Fibroblast of skin of left biceps (primary cell): ENCODE measurements around the gene ACOX2.
"Not testable (repeated sequence)": the region's sequence is repeated elsewhere in the genome, so short reads cannot be mapped to it uniquely, and the experiment has no call there.

Experiments
- DNase-seq, 2 experiments: peaks; one replicate each; pipeline ENCODE4 v3.0.0-alpha.2; 2013; ENCODE audit warnings: low read depth in 2 of 2

The ACOX2 gene

DNA sequence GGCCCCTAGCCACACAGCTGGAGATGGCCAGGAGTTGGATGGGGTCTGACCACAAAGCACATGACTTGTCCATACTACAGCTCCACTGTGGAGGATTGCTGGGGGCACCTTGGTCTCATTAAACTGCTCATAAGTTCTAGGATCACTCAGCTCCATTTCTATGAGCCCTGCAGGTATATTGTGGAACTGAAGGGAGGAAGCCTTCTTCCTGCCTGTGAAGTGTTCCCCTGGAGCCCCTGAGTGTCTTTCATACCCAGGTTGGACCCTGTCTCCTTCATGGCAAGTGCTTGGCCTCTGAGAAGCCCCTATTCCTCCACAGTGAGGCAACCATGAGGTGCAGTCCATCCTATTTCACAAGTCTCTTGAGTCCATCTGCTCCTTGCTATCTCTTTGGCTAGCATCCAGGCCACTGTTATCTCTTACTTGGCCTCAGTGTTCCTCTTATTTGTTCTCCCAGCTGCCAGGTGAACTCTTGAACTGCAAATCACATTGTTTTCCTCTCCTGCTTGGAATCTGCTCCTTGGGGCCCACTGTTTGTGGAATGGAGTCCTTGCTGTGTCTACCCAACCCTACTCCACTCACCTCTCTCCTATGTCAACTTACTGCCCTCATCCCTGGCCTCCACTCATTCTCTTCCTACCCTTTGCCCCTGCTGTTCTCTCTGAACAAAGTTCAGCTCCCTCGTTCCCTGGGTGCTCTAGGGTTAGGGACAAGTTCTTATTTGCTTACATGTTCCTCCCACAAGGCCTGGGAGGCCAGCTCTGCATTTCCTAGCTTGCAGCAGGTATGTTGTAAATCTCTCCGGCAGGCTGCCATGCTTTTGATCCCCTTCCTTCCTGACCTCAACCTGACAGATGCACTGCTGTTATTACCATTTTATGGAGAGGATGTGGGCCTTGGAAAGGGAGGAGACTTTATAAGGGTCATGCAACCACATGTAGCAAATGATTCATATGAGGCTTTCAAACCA lies 1.2 kb downstream of the ACOX2 start:
- DNase-seq, result no peak

DNA sequence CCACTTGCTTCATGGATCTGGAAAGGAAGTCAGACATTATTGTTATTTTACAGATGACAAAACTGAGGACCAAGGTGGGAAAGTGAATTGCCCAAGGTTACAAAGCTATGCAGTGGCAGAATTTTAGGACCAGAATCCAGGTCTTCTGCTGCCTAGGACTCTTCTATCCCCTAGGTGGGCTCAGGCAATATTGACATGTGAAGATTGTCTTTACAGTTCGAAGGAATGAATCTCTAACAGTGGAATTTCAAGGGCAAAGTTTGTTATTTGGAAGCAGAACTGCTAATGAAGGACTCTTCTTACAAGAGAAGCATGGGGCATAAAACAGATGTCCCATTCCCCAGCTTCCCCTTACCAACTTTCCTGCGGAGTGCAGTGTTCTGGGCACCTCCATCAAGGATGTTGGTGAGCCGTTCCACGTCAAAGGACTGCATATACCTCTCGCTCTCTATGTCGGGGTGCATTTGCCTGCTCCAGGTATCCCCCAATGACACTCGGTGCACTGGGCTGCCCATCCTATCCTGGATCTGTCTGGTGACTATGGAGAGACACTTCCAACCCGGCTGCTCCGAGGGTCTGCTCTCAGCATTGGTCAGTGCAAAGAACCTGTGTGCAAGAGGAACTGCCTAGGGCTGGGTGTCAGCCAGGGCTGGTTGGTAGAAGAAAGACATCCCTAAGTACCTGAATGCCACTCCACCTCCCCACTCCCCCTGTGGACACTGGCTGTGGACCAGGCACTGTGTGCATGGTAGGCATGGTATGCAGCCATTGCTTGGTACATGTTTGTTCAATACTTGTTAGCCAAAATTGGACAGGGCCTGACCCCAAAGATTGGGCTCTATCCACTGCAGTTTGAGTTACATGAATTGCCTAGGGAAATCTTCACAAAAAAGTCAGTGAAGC lies 2.1 kb downstream of the ACOX2 start:
- DNase-seq, result no peak

DNA sequence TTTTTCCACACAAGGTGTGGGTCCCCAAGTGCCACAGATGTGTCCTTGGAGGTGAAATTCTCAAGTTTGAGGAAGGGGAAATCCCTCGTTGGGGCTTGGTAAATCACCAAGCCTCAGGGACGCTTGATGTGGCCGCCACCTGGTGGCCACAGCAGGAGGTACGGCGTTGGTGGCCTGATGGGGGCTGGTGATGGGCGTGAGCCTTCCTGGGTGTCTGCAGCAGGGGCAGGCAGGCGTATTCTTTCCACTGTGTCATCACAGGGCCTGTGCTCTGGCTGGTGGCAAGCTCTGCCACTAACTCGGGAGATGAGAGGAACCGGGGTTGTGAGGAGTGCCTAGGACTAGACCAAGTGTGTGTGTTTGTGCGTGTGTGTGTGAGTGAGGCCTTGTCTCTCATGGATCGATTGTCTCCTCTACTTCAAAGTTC lies 4.2 kb downstream of the ACOX2 start:
- DNase-seq, result peak; percentile 18 to 19

DNA sequence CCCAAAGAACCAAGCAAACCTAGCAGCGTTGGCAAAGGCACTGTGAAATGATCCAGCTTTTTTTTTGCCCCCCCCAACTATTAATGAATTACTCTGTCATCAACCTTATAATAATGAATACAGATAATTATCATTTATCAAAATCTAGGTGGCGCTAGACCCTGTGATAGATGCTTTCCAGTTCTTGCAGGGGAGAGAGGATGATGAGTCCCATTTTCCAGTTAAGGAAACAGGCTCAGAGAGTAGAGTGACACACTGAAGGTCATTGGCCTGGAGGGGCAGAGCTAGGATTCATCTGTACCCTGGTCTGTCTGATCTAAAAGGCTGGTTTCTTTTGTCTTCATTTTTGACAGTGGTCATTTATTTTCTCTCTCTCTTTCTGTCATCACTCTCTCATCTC lies 5.0 kb downstream of the ACOX2 start:
- DNase-seq, result no peak

DNA sequence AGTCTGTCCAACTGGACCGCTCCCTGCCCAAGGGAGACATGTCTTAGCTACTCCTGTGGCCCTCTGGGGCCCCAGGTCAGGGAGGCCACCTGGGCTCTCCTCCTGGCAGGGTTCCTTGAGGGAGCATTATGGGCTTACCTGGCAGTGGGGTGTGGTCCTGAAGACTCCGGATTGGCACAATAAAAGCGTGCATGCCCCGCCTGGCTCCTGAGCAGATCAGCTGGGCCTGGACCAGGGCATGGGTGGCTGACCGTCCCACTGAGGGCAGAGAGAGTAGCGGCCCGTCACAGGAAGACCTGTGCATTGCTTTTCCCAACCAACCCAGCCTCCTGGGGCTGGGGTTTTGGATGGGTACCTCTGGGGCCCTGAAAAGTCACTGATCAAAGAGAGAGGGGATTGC lies 5.4 kb downstream of the ACOX2 start:
- no peak for DNase-seq

DNA sequence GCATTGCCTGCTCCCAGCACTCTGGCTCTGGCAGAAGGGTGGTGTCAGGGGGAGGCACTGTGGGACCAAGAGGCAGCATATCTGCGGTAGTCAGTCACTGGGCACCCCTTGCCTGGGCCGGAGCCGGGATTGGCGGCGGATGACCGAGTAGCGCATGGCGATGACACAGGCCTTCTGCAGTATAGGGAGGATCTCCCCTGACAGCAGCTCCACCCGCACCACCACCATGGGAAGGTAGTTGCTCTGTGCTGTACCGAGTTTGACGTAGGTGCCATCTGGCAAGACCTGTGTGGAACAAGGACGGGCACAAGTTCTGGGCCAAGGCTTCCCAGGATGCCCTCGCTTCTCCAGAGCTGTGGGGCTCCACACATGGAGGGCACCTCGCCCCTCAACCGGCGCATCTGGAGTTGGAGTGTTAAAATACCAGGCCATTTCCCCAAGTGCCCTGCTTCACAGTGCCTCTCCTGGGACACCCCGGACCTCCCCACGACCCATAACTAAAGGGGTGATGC lies 6.6 kb downstream of the ACOX2 start:
- no peak for DNase-seq

DNA sequence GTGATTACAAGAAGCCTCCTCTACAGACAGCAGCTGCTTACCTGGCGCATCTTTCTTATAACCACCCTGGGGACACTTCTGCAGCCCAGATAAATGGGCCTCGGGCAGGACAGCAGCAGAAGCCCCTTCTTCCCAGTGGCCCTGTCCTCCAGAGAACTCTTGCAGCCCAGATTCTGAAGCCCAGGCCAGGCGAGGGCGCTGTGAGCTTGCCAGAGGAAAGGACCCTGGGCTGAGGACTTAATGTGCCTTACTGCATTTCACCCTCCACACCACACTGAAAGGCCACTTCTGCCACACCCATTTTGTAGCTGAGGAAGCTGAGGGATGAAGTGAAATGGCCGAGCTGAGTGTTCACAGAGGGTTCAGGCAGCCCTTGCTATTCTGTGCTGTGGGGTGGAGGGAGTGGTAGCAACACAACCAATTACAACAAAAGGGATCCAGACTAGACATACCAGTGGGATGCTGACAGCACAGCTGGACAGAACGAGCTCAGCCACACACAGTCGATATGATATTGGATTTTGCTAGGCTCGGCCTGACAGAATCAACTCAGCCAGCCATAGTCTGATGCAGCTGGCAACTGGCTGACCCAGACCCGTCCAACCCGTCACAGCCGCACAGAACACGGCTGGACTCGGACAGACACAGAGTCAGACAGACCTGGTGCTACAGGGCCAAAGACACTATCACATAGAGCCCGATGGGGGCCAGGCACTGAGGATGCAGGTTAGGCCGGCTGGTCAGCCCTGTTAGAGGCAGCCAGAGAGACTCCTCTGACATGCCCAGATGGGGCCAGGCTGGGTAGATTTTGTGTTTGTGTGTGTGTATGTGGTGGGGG lies 7.3 kb downstream of the ACOX2 start:
- no peak for DNase-seq

DNA sequence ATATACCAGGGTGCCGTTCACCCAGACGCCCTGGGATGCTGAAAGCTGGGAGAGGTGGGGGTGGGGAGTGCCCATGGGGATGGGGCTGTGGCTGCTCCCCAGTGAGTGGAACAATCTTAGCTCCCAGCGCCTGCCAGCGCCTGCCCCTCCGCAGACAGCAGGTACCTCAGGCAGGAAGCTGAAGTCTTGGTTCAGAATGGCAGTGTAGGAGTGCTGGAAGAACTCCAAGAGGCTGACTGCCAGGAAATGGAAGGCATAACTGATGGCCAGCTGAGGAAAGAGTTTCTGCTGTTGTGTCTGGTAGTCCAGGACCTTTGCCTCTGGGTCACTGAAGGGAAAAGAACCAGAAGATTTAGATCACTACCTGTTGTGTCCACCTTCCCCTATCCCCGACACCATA lies 8.4 kb downstream of the ACOX2 start:
- no peak for DNase-seq

DNA sequence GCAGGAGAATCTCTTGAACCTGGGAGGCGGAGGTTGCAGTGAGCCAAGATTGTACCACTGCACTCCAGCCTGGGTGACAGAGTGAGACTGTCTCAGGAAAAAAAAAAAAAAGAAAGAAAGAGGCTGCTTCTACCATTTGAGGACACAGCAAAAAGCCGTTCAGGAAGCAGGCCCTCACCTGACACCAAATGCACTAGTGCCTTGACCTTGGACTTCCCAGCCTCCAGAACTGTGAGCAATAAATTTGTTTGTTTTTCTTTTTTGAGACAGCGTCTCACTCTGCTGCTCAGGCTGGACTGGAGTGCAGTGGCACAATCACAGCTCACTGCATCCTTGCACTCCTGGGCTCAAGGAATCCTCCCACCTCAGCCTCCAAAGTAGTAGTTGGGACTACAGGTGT lies 9.6 kb downstream of the ACOX2 start:
- DNase-seq, result not testable (repeated sequence)

DNA sequence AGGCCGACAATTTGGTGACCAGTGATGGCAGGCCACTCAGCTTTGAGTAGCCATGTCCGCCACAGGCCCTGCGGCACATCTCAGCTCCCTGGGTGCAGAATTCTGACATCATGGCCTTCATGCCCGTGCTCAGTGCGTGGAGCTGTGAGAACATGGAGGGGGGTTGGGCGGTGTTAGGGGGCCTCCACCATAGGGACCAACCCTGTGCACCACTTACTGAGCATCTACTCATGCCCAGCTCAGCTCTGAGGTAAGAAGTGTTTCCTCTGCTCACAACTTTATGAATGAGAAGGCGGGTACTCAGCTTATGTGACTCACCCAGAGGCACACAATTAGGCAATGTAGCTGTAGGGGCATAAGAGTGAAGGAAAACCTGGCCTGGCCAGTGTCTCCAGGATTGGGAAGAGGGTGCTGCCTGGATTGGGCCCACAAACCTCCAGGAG lies 10.5 kb downstream of the ACOX2 start:
- DNase-seq, result peak; percentile 65 to 66

DNA sequence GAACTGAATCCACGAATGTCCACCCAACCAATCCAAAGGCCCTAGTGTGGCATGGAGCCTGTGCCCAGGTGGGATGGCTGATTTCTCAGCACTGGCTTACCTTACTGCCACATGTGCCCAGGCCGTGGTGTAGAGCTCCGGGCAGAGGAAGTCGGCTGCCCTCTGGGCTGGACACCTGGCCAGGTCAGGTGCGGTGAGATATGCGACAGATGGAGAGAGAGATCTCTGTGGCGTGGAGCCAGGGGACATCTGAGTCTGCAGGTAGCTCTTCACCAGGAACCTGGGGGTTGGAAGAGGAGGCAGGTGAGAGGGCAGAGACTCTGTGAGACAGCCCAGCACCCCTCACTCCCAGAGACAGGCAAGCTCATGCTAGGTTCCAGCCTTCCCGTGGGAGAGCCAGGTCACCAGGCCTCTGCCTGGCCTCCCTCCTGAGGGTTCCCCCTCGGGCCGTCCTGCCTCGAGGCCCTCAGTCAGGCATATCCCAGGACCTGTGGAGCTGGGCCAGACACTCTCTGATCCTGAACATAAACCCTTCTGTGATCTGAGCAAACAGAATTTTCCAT lies 12.6 kb downstream of the ACOX2 start:
- no peak for DNase-seq

DNA sequence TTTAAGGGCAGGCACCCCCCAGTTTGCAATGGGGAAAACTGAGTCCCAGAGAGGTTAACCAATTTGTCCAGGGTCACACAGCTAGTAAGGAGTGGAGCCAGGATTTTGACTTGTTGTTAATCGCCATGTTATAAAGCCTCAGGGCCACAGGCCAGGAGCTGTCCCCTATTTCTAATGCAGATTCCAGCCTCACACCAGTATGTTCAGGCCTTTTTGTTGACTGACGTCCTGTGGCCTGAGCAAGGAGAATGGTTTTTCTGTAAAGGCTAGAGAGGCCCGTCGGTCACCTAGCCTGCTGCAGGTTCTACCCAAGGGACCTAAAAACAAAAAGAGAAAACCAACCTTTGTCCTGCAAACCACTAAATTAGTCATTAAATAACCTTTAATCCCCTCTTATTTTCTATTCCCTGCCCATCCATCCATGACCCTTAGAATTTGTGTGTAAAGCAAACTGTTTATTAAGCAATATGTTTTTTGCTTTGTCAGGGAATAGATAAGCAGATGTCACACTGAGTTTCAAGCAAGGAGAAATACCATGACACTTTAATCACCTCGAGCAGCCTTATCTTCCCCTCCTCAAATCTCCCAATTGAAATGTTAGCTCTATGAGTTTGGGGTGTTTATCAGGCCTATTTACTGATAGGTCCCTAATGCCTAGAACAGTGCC lies 14.1 kb downstream of the ACOX2 start:
- DNase-seq, result no peak

DNA sequence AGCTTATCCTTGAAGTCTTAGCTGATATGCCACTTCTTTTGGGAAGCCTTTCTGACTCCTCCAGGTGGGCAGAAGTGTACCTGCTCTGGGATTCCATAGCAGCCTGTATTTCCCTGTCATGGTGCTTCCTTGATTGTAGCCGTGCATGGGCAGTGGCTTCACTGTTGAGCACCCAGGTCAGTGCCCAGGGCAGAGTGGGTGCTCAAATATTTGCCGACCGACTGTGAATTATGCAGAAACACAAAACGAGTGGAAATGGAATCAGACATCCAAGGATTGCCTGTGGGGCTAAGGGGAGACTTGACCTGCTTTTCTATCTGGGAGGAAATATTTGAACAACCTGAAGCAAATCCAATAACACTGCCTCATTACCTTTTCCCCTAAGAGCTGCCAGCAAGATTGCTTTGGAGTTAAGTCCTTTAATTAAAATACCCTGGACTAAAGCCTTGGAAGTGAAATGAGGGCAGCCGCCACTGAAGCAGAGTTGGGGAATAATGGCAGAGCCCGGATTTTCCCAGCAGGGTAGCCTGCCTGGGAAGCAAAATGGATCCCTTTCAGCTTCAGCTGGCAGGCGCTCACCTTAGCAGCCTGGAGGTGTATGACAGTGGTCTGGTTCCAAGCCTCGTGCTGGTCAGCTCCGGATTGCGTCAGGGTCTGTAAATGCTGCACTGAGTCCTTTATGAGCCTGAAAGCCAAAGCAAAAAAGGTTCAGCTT lies 14.9 kb downstream of the ACOX2 start:
- DNase-seq, result no peak

DNA sequence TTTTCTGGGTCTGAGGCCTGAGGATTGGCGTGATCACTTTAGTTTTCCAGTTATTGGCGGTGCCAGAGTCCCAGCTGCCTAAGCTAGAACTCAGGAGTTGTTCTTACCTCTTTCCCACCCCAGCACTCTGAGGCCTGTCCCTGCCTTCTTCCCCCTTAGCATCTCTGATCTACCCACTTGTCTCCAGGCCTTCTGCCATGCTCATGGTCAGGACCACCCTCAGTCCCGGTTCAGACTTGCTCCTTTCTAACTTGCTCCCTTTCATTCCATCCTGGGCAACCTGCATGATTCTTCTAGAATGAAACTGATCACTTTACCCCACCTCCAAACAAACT lies 15.7 kb downstream of the ACOX2 start:
- DNase-seq, result no peak

DNA sequence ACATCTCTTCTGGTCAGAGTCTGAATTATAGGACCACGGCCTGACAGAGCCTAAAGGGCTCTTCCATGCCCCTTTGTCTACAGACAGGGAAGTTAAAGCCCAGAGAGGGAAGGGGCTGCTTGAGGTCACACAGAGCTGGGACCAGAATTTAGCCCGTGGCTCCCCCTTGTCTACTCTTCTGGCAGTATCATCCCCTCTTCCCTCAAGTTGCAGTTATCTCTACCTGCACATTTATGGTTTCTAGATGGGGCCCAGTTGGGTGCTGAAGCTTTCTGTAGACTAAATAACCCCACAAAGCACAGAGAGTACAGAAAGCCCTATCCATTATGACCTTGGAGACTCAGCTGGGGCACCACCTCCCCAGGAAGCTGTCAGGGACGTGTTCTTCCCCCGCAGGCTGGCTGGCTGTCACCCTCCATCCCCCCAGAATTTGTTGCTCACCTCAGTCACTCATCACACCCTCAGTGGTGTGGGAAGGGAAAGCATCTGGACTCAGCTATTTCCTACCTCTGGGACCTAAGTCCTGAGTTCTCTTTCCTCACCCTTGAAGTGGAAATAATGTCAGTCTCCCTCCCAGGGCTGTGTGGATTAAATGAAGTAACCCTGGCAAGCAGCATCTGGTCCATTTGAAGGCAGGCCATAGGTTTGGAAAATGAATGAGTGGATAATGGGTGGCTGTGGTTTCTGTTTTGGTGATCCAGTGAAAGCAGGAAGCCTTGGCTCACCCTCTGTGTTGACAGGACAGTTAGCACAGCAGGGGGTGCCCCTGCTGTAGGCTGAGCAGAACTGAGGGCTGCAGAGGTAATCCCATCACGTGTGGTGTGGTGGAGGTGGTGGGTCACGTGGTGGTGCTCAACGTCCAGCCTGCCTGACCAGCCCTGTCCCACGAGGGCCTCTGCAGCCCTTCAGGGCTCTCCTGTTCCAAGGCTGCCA lies 16.3 kb downstream of the ACOX2 start:
- no peak for DNase-seq

DNA sequence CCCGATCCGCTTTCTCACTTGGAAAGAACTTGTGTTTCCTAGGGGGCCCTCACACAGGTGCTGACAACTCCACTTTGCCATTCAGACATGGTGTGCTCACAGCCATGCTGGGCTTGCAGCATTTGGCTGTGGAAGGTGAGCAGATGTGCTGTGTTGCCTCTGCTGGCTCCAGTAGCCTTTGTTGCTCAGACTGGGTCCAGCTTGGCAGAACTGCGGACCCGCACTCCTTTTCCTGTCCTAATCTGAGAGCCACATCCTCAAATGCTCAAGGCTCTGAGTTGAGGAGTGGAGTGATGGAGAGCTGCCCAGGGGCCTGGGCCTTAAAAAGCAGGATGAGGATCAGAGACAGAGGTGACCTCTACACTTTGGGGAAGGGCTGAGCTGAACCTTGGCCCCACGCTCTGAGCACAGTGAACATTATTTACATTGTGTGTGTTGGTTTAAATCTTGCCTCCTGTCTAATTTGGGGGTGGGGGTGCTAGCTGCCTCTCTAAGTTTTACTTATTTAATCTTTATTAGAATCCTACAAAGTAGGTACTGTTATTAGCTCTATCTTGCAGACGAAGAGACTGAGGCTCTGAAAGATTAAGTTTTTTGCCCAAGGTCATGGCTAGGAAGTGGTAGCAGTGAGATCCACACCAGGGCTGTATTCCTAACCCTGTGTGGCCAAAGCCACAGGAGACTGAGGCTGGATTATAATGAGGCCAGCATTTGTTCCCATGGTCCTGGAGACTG lies 17.2 kb downstream of the ACOX2 start:
- DNase-seq, result no peak

DNA sequence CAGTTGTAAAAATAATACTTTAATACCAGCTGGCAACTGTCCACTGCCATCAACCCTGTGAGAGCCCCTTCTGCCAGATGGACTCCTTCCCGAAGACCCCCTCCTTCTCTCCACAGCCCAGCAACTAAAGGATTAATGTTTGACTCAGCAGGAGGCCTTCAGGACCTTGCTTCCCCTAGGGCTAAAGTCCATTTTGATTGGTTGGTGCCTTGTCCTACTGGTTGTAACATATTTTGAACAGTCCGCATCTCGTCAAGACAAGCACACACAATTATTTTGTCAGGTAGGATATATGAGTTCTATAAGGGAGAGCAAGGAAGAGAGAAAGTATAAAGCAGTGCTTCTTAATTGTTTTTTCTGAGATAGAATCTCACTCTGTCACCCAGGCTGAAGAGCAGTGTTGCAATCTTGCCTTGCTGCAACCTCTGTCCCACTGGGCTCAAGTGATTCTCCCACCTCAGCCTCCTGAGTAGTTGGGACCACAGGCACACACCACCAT lies 18.6 kb downstream of the ACOX2 start:
- no peak for DNase-seq

DNA sequence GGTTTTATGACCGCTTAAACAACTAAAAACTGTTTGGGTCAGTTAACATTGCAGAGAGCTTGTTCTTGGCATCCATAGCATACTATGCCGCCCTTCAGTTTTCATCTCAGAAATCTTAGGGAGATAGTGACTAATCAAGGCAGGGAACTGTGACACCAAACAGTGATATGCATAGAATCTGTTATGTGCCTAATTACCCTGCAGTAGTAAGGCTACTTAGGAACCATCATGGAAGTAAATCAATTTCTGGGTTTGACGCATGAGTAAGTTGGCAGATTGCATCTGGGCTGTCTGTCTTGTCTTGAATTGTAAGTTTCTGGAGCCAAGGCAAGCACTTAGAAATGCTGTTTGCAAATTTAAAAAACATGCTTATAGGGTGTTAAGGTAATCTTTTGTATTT lies 22.6 kb downstream of the ACOX2 start:
- DNase-seq, result no peak
